Measurements from ENCODE around the gene CAND2. TPM values are rescaled to one million over a fixed set of nuclear protein-coding genes. Genes with fewer than 3 reads are reported as not detected.
A peak's percentile ranks its signal among the peaks of the same experiment; 100 is the strongest.

The CAND2 gene
- total and polyA plus RNA-seq, 9 of the 15 experiments (the other 6 are each of a cell fraction or from before 2014, with no cell fraction given) = 0.91 to 14.9 (median 4.3) TPM

DNA sequence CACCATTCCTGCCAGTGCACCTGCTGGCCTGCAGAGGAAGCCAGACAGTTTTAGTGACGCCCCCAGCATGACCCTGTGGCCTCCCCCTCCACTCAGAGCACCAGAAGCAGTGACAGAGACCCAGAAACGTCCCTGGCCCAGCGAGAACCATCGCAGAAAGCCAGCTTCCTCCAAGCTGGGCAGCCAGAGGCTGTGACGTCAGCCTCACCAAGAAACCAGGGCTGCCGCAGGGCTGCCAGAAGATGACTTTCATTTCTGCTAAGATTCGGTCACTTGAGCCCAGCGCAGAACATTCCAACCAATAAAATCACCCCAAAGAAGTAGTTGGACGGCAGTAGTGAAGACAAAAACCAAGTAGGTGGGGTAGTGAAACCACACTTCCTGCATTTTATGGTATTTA lies 74.5 kb downstream of the CAND2 start:
- ChIA-PET CTCF (ENCODE audit: low intra/inter-chr PET ratio) (no interaction called here), POLR2A (interaction anchor here (1.1 to 1.5 kb wide), 2 partner anchors 10 to 67 kb away, joined by 4 to 5 read pairs; no protein-coding TSS in a partner anchor)
- Histone ChIP-seq H3K9me3 (replicated peaks; ENCODE audit: control insufficient read depth, insufficient read depth, low read depth, low read length) (no peaks in the 10 kb centered on the region), H3K36me3 (ENCODE audit: control insufficient read depth, insufficient read depth, low read length) (no peaks in the 10 kb centered on the region), H3K4me3 (no peak overlapping the region), H3K9me1 (ENCODE audit: control insufficient read depth, insufficient read depth, low read length) (no peaks in the 10 kb centered on the region), H3K4me2 (ENCODE audit: insufficient read depth, low read length) (no peak overlapping the region), H3K79me2 (ENCODE audit: control insufficient read depth, insufficient read depth, low read length) (no peaks in the 10 kb centered on the region), H3K9ac (ENCODE audit: insufficient read depth in 1 of 2, low read depth in 2 of 2, low read length in 2 of 2) (peak overlapping the region in 1 of 2 experiments; percentile 62; a peak in 1 of 4 replicates), H3K4me1 (replicated peaks in 1 of 2; ENCODE audit: control insufficient read depth in 2 of 2, insufficient read depth in 2 of 2, low read length in 2 of 2) (peaks cover 13 to 42% of the 10 kb centered on the region in 2 experiments), H2AFZ (ENCODE audit: low read depth, low read length) (peak overlapping the region; percentile 42), H3K27ac (ENCODE audit: extremely low read depth, low read depth, low read length) (no peak overlapping the region), H4K20me1 (replicated peaks; ENCODE audit: control insufficient read depth, insufficient read depth, low read length) (no peaks in the 10 kb centered on the region), H3K27me3 (ENCODE audit: control insufficient read depth in 2 of 2, insufficient read depth in 2 of 2, low read length in 2 of 2) (no peaks in the 10 kb centered on the region)
- no peak for FAIRE-seq
- no peak for ATAC-seq
- BruUV-seq (replicated peaks) = no TSS peak
- 48% methylated on average over 9 of the region's 9 CpGs for WGBS (ENCODE audit: insufficient coverage, low coverage, missing lambda C conversion rate)
- intact Hi-C loops (cut with micrococcal nuclease) (no loop called here), in situ Hi-C loops (cut with MboI) (no loop called here)
- DNase-seq (ENCODE audit: extremely low read depth in 1 of 4, low spot score in 3 of 4) = no peak
- TF ChIP-seq SOX6 (IDR thresholded peaks at IDR 0.05) (no peak), ZNF316 (IDR thresholded peaks at IDR 0.05) (no peak), POLR2B (IDR thresholded peaks at IDR 0.05; ENCODE audit: low read depth, partially characterized antibody) (no peak), MTA2 (IDR thresholded peaks at IDR 0.05; ENCODE audit: low read depth) (no peak), SAFB2 (IDR thresholded peaks at IDR 0.05; ENCODE audit: borderline replicate concordance, low read depth, low read length, severe bottlenecking) (no peak), ZFP30 (CRISPR knock-in tag; IDR thresholded peaks at IDR 0.05; ENCODE audit: borderline replicate concordance) (no peak), RBM17 (IDR thresholded peaks at IDR 0.05; ENCODE audit: borderline replicate concordance, low read depth, low read length) (no peak), CREM (IDR thresholded peaks at IDR 0.05; ENCODE audit: low read depth) (0 out of 2 replicates have a peak, but pooled peaks have one; percentile 54), ATF1 (CRISPR knock-in tag; IDR thresholded peaks at IDR 0.05) (no peak), ATF1 (tag; IDR thresholded peaks at IDR 0.05) (peak; percentile 47)
- TF ChIP-seq, protein P1, sequence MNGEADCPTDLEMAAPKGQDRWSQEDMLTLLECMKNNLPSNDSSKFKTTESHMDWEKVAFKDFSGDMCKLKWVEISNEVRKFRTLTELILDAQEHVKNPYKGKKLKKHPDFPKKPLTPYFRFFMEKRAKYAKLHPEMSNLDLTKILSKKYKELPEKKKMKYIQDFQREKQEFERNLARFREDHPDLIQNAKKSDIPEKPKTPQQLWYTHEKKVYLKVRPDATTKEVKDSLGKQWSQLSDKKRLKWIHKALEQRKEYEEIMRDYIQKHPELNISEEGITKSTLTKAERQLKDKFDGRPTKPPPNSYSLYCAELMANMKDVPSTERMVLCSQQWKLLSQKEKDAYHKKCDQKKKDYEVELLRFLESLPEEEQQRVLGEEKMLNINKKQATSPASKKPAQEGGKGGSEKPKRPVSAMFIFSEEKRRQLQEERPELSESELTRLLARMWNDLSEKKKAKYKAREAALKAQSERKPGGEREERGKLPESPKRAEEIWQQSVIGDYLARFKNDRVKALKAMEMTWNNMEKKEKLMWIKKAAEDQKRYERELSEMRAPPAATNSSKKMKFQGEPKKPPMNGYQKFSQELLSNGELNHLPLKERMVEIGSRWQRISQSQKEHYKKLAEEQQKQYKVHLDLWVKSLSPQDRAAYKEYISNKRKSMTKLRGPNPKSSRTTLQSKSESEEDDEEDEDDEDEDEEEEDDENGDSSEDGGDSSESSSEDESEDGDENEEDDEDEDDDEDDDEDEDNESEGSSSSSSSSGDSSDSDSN (IDR thresholded peaks at IDR 0.05; ENCODE audit: borderline replicate concordance in 1 of 2, low read depth in 2 of 2, low read length in 2 of 2) = no peak
- TF ChIP-seq, protein P2, sequence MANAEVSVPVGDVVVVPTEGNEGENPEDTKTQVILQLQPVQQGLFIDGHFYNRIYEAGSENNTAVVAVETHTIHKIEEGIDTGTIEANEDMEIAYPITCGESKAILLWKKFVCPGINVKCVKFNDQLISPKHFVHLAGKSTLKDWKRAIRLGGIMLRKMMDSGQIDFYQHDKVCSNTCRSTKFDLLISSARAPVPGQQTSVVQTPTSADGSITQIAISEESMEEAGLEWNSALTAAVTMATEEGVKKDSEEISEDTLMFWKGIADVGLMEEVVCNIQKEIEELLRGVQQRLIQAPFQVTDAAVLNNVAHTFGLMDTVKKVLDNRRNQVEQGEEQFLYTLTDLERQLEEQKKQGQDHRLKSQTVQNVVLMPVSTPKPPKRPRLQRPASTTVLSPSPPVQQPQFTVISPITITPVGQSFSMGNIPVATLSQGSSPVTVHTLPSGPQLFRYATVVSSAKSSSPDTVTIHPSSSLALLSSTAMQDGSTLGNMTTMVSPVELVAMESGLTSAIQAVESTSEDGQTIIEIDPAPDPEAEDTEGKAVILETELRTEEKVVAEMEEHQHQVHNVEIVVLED (CRISPR knock-in tag; IDR thresholded peaks at IDR 0.05) = no peak
- TF ChIP-seq, protein P3, sequence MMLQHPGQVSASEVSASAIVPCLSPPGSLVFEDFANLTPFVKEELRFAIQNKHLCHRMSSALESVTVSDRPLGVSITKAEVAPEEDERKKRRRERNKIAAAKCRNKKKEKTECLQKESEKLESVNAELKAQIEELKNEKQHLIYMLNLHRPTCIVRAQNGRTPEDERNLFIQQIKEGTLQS (IDR thresholded peaks at IDR 0.05) = 0 out of 2 replicates have a peak, but pooled peaks have one; percentile 8
- TF ChIP-seq, protein P3 (CRISPR knock-in tag; conservative IDR thresholded peaks at IDR 0.05) = no peak

Data from K562 (cell line).